GM12801 (cell line): ENCODE results near the gene CACNA1F.

Experiments
- TF ChIP-seq, protein P1 (sequence below): IDR thresholded peaks from one replicate; pipeline ENCODE4 v1.5.1; 2011; ENCODE audit warnings: control low read depth; ENCODE audit not compliant: insufficient read length; ENCODE audit errors: extremely low read depth

Gene CACNA1F

DNA sequence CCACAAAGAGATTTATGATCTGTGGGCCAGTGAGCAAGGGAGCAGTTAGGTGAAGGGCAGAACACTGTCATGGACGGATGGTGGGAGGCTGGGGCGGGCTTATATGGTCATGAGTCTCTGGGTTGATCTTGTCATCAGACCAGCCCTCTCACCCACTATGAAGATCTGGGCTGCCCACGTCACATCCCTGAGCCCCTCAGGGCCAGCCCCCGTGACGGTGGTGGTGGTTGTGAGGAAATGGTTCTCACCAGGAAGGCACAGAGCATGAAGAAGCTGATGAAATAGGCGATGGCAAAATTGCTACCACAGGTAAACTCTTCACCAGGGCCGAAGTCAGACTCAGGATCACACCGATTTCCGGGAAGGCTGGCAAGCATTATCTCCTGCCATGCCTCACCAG, 22.1 kb downstream of the CACNA1F start:
- TF ChIP-seq, protein P1, sequence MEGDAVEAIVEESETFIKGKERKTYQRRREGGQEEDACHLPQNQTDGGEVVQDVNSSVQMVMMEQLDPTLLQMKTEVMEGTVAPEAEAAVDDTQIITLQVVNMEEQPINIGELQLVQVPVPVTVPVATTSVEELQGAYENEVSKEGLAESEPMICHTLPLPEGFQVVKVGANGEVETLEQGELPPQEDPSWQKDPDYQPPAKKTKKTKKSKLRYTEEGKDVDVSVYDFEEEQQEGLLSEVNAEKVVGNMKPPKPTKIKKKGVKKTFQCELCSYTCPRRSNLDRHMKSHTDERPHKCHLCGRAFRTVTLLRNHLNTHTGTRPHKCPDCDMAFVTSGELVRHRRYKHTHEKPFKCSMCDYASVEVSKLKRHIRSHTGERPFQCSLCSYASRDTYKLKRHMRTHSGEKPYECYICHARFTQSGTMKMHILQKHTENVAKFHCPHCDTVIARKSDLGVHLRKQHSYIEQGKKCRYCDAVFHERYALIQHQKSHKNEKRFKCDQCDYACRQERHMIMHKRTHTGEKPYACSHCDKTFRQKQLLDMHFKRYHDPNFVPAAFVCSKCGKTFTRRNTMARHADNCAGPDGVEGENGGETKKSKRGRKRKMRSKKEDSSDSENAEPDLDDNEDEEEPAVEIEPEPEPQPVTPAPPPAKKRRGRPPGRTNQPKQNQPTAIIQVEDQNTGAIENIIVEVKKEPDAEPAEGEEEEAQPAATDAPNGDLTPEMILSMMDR: no peak

DNA sequence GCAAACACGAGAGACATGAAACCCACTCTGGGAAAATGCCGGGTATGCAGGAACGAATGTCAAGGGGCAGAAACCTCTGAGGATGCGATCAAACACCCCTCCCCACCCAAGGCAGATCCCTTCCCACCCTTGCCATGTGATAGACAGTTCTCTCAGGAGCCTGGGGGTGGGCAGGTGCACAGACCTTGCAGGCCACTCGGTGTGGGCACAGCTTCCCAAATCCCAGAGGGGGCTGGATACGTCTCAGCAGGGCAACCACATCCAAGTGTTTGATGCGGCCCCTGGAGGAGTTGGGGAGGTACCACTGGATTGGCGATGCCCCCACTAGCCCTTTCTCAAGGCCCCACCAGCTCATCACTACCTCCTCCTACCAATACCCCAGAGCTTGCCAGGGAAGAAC, 22.7 kb downstream of the CACNA1F start:
- TF ChIP-seq, protein P1: no peak

DNA sequence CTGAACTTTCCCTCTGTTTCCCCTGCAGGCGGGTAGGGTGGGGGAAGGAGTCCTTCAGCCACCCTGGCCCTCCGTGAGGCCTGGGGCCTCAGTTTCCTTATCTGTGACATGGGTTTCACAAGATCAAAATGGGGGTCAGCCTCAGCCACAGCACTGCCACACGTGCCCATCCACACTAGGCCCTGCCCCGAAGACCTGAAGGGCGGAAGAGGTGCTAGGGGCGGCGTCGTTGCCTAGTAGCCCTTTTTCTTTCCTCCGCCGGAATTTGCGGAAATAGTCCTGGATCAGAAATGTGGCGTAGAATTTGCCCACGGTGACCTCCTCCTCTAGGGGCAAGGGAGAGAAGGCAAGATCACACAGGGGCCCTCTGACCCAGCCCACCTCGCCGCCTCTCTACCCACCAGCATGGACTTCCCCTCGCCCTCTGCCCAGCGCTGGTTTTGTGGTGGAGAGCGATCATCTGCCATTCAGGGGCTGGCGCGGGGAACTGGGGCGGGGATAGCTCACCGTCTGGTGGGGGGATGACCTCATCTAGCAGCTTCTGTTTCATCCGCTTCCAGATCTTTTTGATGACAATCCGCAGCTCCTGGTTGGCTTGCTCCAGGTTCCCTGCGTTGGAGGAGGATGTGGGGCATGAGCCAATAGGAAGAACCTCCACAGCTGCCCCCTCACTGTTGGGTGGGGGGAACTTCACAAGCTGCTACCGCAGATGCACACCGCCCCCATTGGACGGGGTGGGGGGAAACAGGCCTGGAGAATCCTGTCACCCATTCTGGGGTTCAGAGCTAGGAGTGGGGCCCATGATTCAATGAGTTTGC, 23.5 kb downstream of the CACNA1F start:
- TF ChIP-seq, protein P1: no peak

DNA sequence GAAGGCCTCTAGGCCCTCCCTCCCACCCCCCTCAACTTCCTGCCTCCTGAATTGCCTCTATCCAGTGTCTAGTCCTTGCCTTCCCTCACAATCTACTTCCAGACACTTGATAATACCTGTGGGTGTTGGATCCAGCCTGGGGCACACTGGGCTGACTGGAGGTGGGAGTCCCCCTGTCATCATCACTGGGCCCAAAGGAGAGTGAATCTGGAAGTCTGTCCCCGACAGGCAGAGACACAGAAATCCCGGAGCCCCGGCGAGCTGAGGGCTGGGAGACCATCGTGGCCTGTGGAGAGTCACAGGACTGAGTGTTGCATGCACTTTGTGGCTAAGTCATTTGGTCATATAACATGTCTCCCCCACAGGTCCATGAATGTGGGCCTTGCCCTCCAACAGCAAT, 24.7 kb downstream of the CACNA1F start:
- TF ChIP-seq, protein P1: no peak

DNA sequence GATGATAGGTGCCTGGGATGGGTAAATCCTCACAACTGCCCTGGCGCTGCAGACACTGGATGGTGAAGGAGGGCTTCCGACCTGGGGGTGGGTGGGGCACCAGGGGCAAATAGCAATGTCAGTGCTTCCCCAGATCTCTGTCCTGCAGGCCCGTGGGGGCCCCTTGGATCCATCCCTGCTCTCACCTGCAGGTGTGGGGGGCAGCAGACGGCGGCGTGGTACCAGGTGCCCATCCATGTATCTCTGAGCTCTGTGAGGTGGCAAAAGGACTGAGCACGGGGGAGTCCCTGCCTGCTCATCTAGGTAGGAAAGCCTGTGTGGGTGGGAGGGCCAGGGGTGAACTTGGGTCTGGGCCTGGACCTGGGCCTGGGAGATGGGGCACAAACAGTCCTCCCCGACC, 26.6 kb downstream of the CACNA1F start:
- TF ChIP-seq, protein P1: no peak

DNA sequence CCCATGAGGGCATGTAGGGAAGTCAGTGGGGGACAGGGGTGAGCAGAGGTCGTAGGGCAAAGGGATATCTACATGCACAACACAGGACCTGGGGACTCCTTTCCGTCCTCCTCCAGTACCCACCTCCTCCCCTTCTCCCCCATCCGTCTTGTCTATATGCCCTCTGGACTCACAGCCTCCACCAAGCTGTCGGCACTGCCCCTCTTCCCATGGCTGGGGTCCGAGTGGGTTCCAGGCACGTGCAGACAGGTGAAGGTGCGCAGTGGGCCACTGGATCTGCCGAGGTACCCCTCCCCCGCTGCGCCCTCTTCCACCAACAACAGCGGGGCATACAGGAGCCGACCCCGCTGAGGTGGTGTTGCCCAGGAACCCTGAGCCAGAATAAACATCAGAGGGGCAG, 27.7 kb downstream of the CACNA1F start:
- TF ChIP-seq, protein P1: no peak

DNA sequence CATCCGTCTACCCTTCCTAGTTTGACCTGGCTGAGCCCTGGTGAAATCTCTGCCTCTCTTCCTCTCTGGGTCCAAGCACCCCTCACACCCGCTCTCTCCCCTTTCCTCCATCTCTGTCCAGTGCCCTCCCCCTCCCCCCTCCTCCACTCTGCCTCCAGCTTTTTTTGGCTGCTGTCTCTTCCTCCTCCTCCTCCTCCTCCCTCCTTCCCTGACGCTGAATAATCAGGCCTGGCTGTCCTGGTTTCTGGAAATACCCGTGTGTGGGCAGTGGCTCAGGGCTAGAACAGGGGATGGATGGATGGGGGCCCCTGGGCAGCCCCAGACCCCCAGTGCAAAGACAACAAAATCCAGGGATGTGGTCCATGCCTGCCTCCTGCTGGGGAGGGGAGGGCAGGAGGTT, 28.4 kb downstream of the CACNA1F start:
- TF ChIP-seq, protein P1: no peak

DNA sequence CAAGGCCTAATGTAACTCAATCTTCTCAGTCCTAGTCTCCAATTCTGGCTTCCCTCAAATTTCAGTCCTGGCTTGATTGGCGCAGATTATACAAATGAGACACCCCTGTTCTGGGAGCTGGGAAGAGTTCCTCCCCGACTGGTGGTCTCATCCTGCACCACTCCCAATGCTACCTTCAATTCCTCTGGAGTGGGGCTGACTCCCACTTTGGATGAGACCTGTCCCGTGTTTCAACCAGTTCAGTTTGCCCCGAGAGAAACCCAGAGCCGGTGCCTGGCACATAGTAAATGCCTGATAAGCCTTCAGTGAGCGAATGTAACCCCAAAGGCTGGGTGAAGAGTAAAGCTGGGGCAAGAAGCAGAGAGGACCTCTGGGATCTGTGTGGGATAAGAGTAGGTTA, 29.1 kb downstream of the CACNA1F start:
- TF ChIP-seq, protein P1: no peak
